ENCODE measurements around the gene DENND11.
A peak's percentile ranks its signal among the peaks of the same experiment; 100 is the strongest.
"Not testable (repeated sequence)": the region's sequence is repeated elsewhere in the genome, so short reads cannot be mapped to it uniquely, and the experiment has no call there.

Gene DENND11

DNA sequence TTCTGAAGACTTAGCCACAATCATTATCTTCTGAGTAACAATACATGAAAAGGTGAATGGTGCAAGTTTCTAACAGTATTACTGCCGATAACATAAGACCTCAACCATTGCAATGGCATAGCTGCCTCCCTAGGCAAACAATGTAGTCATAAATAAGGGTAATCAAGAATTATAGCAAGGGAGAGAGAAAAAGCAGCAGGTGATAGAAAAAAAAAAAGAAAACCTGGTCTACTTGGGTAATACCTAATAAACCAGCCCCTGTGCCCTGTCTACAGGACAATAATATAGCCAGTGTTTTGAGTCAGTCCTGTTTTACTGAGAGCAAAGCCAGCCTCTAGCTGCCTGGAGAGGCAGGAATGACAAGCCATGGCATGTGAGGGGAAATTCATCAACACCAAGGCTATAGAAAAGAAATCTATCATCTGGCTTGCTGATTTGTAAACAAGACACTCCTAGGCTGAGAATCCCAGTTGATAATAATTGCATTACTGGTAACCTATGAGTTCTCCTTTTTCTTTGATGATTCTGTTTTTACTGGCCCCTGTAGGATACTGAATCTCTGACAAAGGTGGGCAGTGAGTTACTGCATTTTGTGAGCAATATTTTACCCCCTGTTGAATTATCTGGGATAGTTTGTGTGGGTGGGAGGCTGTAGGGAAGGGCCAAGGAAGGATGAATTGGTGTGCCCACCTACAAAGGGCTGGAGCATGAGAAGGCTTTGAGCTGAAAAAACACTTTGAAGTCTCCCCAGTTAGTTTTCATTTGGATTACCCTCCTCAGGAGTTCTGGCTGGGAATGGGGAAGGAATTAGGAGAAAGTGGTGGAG lies 4.5 kb upstream of the DENND11 start:
- no peak for DNase-seq

DNA sequence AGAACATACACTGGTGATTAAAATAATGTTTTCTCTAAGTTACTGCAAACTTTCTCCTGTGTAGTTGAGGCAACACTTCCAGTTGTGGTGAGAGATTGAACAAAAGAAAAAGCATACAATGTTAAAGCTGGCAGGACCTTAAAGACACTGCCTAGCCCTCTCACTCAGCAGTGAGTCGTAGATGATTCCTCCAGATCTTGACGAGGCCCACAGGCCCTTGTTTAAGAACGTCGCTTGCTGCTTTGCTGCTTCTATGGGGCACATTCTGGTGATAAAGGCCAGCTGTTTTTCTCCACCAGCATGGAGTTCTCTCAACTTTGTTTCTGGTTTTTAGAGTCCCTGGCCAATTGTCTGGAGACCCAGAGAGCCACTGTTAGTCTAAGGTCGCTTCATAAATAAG lies 2.8 kb upstream of the DENND11 start:
- no peak for DNase-seq

DNA sequence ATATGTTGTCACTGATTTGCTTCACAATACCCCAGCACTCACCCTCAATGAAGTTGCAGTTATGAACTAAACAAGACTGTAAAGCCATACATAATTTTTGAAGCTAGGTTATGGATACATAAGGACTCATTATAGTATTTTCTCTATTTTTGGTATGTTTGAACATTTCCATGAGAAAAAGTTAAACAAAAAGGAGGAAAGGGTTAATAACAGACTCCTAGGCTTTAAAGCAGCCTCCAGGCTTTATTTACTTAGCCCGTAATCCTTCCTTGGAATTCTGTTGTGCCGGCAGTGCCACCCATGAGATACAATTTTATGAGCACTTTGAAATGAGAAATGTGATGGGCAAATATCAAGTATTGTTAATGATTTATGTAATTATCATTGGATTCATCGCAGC lies 2.1 kb upstream of the DENND11 start:
- no peak for DNase-seq

DNA sequence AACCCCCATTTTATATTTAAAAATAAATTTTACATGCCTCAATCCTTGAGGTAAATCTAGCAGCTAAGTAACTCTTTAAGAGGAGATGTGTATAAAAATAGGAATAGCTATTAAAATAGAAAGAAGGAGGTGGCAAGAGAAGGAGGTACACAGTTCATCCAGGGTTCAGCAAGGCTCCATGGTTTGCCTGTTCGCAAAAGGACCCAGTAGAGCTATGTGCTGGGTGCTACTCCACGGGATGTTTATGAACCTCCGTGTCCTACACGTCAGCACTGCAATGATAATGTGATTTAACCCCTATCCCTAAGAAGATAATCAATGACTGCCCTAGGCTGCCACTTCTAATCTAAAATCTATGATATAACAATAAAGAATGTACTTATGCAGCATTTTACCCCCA lies 926 bp upstream of the DENND11 start:
- no peak for DNase-seq

DNA sequence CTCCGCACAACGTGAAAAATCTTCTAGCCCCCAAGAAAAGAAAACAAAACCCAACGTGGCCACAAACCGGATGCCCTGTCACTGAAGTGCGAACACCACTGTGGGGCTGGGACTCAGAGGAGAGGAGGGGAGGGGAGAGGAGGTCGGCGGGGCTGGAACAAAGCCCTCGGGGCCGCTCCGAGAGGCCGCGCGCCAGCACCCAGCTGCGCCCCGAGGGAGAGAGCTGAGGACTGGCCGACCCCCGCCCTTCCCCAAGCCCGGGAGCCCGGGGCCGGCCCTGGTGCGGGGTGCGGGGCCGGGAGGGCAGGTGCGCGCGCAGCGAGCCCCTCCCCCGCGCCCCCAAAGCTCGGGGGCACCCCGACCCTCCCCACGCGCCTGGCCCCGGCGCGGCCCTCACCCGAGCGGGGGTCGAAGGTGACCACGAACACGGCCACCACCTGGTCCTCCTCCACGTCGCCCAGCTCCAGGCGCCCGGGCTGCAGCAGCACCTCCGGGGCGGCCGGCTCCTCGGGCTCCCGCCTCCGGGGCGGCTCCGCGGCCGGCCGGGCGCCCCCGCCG lies 398 bp downstream of the DENND11 start:
- peak; percentile 67 for DNase-seq

DNA sequence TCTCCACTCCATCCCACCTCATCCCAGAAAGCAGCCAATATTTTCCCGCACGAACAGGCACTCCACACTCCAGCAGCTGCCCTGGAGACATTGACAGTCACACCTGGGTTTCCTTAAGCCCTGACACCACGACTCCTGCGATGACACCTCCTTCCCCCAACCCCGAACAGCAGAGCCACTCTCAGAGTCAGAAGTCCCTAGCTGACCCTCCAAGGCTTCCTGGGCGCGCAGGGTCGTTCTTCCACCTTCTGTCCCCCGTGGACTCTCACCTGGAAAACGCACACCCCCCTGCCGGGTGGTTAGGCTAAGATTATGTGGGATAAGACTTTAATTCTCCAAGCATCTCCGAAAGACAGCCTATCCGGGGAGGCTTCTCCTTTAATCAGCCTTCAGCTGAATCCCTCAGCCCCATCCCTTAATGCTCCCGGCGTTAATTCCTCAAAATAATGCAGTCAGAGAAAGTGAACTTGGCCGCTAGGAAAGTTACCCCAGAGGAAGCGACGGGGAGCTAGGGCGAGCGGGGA lies 1.1 kb downstream of the DENND11 start:
- DNase-seq = no peak

DNA sequence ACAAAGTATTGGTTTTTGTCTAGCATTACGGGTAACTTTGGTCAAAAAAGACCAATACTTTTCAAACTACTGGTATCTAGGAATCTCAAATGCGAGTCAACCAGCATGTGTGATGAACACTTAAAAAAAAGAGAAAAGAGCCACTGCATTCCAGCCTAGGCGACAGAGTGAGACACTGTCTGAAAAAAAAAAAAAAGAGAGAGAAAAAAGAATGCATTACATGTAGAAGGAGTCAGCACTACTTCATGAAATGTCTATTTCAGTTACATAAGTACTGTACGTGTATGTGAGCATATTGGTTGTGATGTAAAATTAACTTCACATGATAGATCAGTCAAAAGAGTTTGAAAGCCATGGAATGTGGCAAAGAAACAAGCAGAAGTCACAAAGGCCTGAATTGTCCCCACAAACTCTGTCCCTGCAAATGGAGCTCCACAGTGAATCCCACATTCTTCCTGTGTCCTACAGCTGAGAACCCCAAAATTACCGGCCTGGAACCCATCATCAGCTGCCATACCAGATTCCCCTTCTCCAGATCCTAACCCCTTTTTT lies 1.6 kb downstream of the DENND11 start:
- DNase-seq = no peak

DNA sequence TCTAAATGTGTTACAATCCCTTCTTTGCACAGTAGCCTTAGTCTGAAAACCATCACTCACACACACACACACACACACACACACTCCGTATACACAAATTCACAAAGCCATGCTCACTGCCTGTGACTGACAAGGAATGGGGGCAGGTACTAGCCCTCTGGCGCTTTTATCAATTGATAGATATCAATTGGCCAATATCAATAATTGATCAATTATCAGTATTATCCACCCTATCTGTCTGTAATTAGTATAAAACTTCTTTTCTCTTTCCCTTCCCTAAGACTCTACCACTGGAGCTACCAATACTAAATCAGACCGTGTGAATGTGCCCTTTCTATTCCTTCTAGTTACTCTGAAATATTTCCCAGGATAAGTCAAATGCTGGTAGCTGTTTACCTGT lies 2.1 kb downstream of the DENND11 start:
- no peak for DNase-seq

DNA sequence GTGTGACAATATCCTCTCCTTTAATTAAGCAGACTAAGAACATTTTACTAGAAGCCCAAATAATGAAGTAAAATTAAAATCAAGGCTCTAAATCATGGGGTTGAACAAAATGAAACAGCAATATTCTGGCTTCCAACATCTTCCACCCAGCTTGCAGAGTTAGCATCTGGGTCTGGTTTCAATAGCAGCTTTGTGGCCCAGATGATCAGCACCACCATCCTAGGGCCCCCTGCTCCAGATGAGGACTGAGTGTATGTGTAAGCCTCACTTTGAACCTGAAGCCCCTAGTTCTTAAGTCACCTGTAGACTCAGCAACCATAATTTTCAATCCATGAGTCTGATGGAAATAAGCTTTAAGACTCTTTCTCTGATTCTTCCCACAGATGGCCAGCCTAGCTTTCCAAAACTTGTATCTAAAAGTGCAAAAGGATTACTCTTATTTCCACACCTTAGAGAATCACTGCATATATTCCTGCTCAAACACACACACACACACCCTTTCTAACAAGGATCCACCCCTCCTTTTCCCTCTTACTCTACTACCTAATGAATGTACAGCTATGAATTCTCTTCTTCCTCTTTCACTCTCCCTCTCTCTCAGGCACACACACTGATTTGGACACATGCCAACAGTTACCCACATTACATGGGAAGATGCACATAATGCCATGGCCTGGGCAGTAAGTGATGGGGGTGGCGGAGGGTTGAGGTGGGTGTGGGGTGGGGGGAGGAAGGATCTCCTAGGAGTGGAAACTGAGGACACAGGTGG lies 3.5 kb downstream of the DENND11 start:
- no peak for DNase-seq

DNA sequence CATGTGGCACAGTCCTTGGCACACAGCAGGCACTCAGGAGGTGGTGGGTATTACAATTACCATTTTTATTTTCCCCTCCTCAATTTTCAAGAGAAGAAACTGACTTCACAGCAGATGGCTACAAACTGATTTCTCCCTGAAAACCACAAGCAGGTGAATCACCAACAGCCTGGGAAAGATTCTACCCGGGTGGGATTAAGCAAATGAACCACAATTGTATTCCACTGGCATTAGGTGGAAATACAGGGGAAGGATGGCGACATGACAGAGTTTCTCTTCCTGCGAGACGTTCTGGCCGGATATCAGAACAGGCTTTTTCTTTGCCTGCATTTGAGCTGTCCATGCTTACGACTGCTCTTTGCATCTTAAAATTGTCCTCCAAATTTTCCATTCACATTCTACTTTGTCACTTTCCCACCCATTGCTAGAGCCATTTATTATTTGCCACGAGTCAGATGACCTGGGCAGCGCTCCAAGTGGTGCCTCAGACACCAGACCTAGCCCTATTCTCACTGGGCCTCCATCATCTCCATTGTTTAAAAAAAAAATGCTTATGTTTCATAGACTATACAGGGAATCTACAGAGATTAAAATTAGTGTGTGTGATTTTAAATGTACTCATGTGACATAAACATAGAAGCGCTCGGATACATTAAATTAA lies 4.6 kb downstream of the DENND11 start:
- DNase-seq = no peak

DNA sequence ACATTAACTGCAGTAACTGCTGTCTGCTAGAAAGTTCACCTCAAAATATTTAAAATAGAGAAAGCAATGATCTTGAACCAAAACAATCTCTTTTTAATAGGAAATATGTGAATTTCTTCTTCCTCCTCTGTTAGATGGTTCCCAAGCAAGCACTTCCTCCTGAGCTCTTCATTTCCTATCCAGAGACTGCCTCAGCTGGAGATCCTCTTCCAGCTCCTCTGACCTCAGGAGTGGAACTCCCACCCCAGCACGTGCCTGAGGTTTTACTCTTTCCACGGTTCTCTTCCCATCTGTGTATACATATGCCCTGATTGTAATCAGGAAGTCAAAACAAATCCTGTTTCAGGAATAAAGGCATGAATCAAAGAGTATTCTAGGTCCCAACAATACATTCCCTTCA lies 5.6 kb downstream of the DENND11 start:
- DNase-seq = no peak

DNA sequence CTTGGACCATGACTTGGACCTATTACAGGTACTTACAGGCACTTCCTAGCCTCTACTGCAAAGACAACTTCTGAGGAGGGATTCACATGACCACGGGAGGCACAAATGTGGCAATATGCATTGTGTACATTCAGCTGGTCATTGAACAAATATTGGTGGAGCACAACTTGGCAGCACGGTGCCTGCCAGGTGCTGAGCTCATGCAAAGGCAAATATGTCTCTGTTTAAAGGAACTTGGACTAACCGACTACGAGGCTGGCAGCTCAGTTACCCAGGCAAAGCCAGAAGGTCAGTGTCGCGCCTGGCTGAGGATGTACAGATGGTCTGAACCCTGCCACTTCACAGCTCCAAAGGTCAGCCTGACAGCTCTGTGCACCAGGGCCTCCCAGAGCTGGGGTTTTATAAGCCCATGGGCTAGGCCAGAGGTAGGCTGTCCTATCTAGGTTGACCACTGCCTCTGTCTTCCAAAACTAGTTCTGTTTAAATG lies 6.1 kb downstream of the DENND11 start:
- no peak for DNase-seq

DNA sequence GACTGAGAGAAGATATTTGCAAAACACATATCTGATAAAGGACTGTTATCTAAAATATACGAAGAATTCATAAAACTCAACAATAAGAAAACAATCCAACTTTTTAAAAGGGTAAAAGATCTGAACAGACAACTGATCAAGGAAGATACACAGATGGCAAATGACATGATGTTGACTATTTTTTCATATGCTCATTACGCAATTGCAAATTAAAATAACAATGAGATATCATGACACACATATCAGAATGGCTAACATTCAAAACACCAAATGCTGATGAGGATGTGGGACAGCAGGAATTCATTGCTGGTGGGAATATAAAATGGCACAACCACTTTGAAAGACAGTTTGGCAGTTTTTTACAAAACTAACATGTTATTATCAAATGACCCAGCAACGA lies 8.9 kb downstream of the DENND11 start:
- DNase-seq = no peak

DNA sequence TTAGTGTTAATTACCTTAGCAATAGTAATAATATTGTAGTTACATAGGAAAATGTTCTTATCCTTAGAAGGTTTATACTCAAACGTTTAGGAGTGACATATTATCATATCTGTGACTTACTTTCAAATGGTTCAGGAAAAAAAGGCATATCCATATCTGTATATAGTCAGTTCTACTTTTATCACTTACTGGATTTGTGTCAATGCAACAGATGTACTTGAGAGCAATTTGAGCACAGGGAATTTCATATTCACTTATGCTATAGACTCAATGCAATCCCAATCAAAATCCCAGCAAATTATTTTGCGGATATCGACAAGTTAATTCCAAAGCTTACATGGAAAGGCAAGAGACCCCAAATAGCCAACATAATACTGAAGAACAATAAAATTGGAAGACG lies 10.0 kb downstream of the DENND11 start:
- DNase-seq = no peak

DNA sequence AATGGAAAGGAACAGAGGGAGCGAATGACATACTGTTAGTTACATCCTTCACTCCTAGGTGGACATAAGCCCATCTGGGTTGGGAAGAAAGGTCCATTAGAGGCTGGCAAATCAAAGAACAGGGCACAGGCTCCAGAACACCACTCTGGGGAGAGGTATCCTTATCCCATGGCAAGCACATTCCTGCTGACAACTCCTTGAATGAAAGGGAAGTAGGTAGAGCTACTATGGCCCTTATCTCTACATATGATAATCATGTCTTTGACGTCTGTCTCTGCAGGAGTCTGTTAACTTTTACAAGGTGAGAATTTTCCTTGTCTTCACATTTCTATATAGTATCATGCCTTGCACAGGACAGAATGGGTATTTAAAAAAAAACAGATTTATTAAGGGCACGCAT lies 10.4 kb downstream of the DENND11 start:
- no peak for DNase-seq

DNA sequence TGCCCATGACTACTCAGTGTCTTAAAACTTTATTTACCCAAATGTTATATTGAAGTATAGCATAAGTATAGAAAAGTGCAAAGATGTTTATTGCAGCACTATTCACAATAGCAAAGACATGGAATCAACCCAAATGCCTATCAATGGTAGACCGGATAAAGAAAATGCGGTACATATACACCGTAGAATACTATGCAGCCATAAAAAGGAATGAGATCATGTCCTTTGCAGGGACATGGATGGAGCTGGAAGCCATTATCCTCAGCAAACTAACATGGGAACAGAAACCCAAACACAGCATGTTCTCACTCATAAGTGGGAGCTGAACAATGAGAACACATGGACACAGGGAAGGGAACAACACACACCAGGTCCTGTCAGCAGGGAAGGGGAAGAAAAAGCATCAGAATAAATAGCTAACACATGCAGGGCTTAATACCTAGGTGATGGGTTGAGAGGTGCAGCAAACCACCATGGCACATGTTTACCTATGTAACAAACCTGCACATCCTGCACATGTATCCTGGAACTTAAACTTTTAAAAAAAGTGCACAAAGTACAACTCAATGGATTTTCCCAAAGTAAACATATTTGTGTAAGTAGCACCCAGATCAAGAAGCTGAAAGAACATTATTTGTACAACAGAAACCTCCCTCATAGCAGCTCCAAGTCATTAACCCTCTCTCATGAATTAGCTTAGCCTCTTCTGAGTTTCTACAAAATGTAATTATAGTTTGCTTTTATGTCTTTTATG lies 12.7 kb downstream of the DENND11 start:
- DNase-seq = not testable (repeated sequence)

DNA sequence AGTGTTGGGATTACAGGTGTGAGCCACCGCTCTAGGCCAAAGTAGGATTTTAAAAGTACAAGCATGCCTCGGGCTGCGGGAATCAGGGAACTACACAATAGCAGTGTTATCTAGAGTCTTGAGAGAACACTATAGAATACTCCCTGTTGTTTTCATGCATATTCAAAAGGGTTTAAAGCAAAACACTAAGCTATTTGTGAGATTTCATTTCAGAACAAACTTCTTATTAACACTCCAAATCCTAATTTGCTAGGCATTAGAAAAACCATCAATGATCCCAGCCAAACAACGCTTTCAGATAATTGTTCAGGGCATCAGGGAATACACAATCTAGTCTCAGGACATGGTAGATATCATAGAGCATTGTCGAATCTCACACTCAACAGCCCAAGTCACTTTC lies 13.9 kb downstream of the DENND11 start:
- no peak for DNase-seq

DNA sequence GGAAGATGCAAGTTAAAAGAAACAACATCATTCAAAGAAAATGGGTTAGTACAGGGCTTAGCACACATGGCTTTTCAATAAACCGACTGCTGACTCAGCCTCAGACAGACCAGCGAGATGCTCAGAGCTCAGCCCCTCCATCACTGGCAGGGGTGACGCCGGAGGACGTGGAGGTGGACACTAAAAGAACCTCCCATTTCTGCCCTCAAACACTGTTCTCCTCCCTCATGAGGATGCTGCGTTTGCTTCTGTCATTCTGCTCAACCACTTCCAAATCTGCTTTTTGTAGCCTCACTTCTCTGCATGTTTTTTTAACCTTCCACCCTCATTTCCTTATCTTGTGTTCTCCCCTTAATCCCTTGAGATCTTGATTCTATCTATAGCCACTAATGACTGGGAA lies 15.3 kb downstream of the DENND11 start:
- DNase-seq = no peak

DNA sequence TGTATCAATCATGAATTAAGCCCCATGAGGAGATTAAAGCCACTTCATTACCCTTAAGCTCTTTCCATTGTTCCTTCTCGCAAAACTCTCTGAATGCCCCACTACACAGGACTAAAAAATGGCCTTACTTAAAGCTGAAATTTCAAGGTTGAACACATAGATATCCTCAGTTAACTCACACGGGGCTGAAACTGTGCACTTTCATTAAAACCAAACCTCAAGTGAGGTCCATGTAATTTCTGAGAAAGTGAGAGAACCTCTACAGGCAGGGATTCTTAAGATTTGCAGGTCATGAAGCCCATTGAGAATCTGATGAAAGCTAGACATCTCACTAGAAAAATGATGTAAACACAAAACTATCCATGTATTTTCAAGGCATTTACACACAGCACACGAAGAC lies 15.9 kb downstream of the DENND11 start:
- no peak for DNase-seq

DNA sequence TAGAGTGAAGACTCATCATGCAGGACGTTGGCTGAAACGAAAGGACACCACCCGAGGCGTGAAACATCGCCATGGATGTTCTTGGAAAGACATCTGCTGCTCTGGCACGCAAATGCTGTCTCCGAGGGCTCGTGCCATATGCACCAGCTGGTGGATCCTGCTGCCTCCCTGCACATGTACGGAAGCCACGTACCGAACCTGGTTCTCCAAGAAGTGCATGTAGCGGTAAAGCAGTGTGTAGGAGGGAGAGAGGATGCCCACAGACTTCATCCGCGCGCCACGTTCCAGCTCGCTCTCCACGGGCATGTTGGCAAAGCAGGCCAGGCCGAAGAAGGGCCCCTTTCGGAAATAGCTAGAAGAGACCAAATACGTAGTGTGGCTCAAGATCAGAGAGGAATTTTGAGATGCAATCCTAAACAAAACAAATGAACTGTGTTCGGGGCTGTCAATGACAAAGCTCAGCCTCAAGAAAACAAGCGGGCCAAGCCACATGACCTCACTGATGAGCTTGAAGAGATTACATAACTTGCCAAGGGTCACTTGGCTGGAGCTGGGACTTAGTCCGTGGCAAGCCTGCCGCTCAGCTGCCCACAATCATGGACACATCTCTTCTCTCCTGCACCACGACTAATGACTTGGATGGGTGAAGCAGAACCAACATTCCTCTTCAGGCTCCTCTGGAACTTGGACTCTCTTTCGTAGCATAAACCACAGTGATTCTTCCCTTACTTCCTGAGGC lies 16.5 kb downstream of the DENND11 start:
- no peak for DNase-seq

DNA sequence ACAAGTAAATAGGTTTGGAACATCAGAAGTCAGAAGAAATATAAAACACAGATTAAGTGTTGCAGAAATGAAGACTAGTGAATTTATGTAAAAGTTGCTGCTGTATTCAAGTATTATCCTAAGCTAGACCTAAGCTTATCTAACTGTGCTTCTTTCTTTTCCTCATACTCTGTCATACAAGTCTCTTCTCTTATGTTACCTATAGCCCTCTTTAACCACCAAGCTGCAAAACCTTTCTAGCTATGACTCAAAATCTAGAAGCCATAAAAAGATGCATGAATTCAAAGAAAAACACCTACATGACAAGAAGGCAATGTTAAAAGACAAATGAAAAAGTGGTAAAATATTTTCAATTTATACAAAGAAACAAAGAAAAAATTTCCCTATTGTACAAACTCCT lies 23.0 kb downstream of the DENND11 start:
- no peak for DNase-seq

All from stimulated activated naive CD4-positive, alpha-beta T cell treated with Interleukin-2 at 50 U/mL for 16 hours (primary cell).